ENCODE results near the gene NTM. TPM values are rescaled to one million over a fixed set of nuclear protein-coding genes. Genes with fewer than 3 reads are reported as not detected.

NTM gene
- total RNA-seq, 1 donor from 2014 or later = 11.2 TPM

DNA sequence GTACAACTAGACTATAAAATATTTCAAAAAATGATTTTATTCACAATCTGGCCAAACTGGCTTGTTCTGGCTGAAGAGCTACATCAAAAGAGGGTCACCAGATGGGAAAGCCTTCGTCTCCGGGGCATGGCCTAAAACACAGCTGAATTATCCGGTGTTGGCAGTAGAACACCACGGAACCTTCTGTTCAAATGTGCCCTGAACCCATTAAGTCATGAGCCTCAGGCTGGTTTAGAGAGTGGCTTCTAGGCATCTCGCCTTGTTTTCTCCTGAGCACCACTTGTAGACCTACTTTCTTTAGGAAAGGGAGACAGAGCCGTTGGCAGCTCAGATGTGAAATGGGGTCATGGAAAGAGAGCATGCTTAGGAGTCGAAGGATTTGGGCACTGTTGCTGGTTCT is 890.2 kb downstream of the NTM start:
- no peak for DNase-seq (ENCODE audit: low spot score)

DNA sequence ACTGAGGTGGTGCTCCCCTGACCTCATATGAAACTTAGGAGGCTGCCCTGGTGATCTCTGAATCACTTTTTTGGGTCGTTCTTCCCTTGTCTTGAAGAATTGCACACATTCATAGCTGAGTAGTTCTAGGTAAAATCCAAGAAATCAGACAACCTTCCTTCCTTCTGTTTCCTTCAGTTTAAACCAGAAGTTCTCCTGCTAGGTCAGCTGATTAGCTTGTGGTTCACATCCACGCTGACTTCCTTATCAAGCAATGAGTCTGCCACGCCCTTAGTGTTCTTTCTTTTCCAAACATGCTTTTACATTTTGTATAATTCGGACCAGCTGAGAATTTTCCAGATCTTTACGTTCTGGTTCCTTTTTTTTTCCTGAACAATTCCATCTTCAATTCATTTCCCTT is 892.8 kb downstream of the NTM start:
- no peak for DNase-seq (ENCODE audit: low spot score)

DNA sequence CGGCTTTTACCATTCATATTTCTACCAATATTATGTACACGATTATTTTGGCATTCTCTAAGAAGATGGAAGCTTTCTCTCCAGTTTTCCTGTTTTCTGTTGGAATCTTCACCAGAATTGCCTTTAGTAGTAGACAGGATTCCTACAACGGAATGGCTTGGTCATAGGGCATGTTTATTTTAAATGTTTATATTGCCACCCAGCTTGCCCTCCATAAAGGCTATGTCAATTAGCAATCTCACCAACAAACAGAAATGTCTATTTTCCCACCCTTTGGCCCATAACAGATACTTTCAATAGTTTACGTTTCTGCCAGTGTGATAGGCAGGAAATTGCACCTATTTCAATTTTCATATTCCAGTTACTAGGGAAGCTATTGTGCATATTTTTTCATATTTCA is 893.5 kb downstream of the NTM start:
- no peak for DNase-seq (ENCODE audit: low spot score)

DNA sequence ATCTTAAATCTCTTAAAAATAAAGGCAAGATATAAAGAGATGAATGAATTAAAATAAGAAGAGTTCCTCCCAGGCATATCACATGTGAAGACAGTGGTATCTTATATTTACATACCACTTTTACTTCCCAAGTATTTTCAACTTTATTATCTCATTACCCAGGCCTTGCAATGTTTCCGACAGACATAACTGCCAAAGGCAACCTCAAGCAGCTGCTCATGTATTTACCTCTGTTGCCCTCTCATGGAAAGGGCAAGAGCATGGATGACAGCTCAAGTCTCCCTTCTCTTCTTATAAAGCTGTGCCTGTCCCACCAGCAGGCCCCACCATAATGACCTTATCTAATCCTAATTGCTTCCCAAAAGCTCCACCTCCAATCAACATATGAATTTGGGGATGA is 894.2 kb downstream of the NTM start:
- no peak for DNase-seq (ENCODE audit: low spot score)

DNA sequence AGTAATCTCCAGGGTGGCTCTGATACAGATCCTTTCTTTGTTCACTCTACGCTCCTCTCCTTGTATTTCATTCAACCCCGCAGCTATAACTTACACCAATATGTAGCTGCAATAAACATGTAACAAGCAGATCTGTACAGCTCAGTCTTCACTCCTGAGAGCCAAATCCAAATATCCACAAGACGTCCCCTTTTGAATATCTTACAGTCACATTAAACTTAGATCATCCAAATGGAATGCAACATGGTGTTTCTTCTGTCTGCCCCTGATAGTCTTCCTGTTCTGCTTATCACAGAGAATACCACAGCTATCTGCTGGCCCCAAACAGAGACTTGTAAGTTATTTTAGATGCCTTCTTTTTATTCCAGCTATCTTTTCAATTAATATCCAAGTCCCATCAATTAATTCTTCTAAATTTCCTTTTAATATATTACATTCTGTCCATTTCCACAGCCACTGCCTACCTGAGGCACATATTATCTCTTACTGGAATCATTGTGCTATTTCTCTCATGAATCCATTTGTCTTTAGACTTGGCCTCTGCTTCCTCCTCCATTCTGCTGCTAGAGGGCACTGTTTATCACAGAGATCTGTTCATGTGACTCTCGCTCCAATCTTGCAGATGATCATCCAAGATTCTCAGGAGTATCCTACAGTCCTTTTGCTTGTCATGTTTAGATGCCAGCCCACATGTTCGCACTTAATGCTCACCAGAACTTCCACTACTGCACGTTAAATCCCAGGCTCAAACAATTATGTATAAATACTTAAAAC is 908.6 kb downstream of the NTM start:
- DNase-seq (ENCODE audit: low spot score) = no peak

DNA sequence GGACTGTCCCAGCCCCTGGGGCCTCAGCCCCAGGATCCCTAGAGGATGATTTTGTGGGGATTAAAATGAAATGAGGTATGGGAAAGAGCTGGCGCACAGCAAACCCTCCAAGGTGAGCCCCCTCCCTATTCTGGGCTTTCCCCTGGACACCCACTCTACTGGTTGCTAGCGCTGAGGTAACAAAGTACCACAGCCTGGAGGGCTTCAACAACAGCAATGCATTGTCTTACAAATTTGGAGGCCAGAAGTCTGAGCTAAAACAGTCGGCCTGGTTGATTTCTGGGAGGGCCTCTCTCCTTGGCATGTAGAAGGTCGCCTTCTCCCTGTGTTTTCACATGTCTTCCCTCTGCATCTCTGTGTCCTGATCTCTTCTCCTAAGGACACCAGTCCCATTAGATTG is 913.6 kb downstream of the NTM start:
- DNase-seq (ENCODE audit: low spot score) = no peak

DNA sequence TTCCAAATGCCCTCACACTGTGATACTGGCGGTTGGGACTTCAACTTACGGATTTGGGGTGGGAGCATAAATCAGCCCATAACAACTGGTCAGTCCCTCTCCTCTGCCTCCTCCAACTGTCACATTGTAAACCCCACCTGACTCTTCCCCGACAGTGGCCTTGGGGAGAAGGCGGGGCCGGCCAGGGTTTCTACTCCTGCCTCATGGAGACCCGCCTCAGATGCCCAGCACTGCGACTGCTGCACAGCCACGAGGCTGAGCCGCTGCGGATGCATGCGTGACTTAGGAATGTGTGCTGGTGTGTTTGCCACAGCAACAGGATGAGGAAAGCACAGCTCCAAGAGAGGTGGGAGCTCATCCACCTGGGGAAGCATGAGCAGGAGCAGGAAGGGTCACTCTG is 914.2 kb downstream of the NTM start:
- DNase-seq (ENCODE audit: low spot score) = no peak

DNA sequence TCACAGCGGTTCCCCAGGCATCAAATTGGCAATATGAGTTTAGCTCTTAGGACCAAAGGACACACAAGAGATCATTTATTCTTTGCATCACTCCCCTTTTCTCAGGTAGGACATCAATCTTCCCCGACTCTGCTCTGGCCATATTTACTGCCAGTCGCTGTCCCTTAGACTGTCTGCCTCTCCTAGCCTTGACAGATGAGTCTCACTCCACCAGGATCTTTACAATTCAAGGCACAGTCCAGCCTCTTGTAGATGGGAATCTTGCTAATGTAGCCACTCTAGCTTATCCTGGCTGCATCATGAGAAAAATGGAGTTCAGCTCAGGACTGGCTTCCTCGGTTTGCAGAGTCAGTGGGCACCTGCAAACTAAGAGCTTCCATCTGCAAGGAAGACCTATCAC is 915.2 kb downstream of the NTM start:
- DNase-seq (ENCODE audit: low spot score) = no peak

DNA sequence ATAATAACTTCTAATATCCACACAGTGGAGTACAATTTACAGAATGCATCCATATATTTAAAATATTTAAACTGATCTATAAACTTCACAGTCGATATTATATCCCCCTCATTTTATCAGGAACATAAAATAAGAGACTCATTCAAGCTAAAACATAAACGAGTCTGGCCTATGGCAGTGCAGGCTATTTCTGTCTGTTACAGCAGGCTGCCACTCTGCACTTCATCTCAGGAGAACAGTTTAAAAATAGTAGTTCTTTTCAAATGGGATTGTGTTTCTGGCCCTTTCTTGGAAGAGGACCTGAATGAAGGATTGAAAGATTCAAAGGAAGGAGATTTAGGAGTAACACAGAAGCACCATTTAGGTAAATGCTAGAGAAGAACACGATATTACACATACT is 915.7 kb downstream of the NTM start:
- no peak for DNase-seq (ENCODE audit: low spot score)

DNA sequence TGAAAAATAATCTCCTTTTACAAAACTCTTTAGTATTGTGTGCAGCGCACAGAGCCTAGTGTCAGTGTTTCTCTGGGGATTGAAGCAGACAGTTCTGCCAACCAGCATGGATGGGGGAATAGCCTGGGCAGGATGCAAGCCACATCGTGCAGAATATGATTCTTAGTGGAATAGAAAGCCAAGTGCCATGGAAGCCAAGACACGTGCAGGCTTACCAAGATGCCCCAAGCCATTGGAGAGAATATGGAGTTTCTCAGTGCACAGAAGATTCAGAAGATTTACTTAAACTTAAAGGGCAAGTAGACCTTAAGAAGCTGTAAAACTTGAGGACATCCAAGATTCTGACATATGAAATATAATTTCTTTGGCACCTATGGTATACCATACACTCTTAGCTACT is 917.6 kb downstream of the NTM start:
- DNase-seq (ENCODE audit: low spot score) = no peak

DNA sequence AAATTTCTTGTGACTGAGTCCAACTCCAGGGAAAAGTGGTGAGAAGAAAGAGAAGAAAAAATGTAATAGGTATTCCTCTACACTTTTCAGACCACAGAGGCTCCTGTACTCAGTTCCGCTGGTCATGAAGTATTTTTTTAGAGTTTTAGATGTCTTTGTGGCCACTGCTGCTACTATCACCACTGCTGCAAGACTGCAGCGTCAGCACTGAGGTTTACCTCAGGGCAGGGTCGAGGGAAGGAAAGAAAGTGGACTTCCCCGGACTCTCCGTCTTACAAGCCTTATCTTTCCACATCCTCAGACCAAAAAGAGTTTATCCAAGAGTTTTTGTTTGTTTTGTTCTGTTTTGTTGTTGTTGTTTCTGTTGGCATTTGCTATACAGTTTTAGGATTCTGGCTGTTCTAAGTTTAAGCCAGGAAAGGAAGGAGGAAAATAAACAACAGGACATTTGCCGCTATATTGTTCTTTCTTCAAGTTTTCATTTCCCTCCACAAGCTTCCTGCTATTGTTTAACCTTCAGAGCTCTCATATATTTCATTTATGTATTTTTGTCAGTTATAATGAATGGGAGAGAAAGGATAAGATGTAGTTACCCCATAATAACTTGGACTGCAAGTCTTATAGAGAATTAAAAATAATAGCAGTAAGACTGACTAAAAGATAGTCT is 919.3 kb downstream of the NTM start:
- no peak for DNase-seq (ENCODE audit: low spot score)

DNA sequence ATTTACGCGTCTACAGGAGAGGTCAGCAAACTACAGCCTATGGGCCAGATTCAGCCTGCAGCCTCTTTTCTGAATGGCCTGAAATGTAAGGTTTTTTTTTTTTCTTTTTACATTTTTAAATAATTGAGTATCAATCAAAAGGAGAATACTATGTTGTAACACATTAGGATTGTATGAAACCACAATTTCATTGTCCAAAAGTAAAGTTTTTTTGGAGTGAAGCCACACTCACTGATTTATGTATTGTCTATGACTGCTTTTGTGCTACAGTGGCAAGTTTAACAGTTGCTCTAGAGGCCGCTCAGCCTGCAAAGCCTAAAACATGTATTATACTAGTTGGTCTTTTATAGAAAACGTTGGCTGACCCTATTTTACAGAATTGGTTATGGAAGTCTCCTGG is 923.2 kb downstream of the NTM start:
- no peak for DNase-seq (ENCODE audit: low spot score)

DNA sequence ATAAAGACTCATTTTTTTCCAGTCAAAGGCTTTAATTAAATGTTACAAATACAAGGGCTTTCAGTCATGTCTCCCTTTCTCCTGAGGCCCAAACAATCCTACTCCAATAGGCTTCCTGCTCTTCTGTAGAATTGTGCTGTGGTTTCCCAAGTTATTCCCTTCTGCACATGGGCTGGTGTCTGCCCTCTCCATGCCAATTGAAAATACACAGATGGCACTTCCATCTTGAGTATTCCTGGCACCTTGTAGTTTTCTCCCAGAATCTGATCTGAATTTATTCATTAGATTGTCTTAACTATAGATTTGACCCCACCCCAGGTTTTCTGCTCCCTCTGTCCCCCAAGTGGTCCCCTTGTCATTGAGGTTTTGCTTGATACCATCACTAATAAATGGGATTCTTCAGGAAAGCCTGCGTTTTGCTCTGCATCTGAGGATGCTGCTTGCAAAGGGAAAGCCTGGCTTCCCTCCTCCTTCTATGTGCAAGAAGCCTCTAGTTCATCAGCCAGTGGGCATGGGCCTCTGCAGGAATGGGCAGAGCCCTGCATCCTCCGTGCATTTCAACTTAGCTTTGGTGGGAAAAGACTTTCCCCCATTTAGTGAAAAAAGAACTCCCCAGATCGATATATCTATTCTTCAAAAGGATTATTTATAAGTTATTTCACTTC is 926.7 kb downstream of the NTM start:
- DNase-seq (ENCODE audit: low spot score) = no peak

DNA sequence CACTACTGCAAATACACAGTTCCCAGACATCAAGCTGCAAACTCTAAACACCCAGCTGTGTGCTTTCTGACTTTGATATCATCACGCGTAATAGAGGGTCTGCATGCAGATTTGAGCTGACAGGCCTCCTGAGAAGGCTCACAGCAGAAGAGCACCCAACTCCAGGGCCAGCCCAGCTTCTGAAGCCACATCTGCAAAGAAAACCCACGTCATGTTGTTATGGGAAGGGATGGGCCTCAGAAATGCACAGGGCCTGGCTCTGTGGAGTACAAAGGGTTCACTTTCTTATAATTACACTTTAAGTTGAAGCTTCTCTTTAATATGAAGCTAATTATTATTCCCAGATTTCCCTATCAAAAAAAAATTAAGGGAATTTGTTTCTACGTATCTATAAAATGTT is 927.9 kb downstream of the NTM start:
- DNase-seq (ENCODE audit: low spot score) = no peak

DNA sequence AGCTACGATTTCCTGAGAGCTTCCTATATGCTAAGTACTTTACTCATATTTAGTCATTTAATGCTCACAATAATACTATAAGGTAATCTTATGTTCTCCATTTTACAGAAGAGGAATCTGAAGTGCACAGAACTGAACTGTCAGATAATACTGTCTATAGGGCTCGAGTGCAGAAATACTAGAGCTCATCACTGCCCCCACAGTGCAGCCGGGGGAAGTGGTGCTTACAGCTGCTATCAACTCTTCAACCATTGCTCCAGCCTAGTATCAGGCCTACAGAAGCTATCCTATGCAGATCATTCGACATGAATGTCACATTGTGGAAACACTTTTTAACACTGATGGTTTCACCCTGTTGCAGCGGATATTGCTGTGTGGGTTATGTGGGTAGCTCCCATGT is 929.9 kb downstream of the NTM start:
- no peak for DNase-seq (ENCODE audit: low spot score)

DNA sequence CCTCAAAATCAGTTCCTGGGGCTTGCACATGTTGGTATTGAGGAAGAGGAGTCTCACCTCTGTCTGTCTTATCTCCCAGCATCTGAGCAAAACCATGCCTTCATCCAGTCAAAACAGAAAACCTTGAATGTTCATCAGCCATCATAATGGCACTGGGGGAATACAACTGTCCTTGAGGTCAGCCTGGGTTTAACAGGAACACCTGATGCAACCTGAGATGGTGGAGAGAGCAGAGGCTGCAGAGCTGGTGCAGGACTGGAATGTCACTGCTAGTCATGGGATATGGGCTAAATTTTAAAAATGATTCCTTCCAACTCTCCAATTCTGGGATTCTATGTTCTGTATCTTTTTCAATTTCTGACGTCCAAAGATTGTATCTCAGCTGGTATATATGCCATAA is 931.0 kb downstream of the NTM start:
- no peak for DNase-seq (ENCODE audit: low spot score)

DNA sequence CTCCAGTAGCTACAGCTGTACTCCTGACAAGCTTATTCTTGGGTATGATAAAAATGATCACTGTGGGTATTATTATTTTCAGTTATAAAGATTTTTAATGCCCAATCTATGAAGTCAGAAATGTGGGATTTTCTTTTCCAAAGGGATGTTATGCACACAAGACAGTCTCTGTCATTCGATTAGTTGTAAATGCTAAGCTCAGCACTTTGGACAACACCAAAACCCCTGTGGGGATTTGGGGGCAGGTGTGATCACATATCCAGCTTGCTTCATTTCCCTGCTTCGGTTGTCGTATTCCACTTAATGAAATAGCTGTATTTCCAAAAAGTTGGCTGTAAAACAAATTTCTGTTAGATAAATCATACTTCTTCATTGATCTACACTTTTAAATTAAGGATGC is 931.5 kb downstream of the NTM start:
- DNase-seq (ENCODE audit: low spot score) = no peak

DNA sequence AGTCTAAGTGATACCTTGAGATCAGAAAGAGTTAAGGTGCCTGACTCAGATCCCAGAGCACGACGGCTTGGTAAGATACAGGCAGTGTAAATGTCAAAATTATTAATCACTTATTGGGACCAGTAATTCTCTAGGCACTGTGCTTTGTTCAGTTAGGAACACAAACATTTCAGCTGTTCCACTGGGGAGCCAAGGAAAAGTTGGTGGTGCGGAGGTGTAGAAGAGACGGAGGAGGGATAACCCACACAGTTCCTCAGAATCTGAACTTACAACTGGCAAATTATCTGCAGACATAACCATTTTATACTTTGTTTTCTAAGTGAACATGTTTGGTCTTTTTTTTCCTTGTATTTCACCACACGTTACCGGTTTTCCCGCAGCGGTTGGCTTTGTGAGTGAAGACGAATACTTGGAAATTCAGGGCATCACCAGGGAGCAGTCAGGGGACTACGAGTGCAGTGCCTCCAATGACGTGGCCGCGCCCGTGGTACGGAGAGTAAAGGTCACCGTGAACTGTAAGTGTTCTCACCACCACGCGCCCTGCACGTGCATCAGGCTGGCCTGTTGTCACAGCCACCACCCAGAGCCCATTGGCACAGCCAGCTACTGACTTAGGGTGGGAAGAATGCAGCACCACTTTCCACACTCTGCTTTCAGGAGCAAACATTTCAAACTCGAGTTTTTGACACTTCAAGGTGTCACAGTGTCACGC is 937.0 kb downstream of the NTM start:
- DNase-seq (ENCODE audit: low spot score) = no peak

DNA sequence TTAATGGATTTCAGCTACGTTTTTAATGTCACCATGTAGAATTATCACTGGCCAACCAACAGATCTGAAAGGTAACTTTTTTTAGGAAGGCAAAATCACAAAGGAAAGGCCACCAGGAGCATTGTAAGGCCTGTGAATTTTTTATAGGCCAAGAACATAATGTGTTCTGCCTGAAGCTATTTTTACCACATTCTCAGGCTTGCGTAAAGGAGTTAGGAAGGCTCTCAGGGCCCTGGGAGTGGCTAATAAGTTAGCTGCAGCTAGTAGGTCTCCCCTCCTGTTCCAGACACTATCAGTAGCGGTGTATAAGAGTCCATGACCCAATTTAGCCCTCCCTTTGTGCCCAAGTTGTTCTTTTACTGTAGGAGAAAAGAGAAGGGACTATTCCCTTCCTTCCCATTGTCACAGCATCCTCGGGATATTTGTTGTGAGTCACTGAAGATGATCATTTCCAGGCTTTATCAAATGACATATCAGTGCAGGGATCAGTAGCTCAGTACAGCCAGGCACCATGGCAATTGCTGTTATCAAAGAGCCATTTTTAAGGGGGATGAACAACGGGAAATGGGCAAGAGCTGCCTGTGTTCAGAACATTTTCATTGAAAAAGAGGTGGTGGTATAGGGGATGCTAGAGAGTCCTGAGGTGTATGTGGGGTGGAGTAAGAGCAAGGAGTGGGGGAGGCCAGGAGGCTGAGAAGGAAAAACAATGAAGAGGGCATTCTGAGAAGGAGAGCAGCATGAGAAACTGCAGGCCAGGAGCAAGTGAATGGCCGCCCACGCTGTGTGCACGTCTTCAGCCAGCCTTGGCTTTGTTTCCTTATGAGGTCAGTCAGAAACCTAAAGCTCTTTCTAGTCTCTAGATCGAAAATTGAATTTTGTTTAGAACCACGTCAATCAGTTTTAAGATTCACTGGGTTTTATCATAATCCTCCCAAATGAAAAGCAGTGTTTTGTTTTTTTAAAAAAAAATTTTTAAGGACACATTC is 940.3 kb downstream of the NTM start:
- DNase-seq (ENCODE audit: low spot score) = no peak

DNA sequence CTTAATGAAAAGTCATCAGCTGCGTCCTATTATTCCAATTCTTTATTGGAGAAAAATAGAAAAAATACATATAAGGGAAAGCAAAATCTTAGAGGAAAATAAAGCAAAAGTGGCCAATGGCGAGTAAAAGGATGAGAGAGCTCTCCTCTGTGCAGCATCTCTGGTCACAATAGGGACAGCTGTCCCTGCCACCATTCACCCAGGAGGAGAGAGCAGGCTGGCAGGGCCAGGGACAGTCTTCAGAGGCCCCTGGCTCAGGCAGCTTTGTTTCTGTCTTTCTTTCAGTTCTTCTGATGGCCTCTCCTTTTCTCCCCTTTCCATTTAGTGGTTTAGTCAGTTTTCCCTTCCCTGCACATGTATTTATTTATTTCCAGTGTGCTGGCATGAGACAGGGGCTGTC is 941.3 kb downstream of the NTM start:
- DNase-seq (ENCODE audit: low spot score) = no peak

DNA sequence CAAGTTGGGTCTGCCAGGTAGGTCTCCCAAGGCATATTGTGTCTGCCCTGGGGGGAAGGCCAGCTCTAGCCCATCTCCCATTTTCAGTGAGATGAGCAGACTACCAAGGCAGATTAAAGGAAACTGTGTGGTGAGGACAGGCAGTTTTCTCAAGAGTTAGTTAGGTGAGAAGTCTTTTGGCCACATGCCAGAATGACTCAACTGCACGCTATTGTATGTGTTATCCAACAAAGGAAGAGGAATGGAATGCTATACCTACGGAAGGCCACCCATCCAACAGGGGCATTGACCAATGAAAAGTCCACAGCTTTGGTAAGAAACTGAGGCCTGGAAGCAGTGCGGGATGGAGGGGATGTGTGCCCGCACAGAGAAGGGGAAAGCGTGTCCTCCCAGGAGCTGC is 941.7 kb downstream of the NTM start:
- no peak for DNase-seq (ENCODE audit: low spot score)
